HEK293 (cell line): ENCODE results near the gene SCIN.

Source experiments
- CTCF ChIA-PET: fragments of 350-600 bp; formaldehyde crosslinking; extraction: SDS; loops from one replicate; lab custom pipeline; 2021; ENCODE audit warnings: antibody characterized with exemption; lab: Yijun Ruan, JAX
- POLR2A ChIA-PET: fragments of 300-600 bp; formaldehyde crosslinking; extraction: SDS; loops from one replicate; lab custom pipeline; 2020; ENCODE audit warnings: antibody characterized with exemption, inconsistent platforms; lab: Yijun Ruan, JAX
- H3K27ac ChIP-seq: fragments of 200-500 bp; sonication (Bioruptor generic); 2 replicates; pipeline ENCODE4 v1.5.1; 2014; ENCODE audit warnings: low read depth, low read length, control low read depth, inconsistent platforms; ENCODE audit errors: extremely low read depth
- H3K36me3 ChIP-seq, 2 experiments: fragments of 200-500 bp in 1 of 2; sonication (Bioruptor generic) in 1 of 2; 1 replicate in 1 of 2; 2 replicates in 1 of 2; pipeline ENCODE4 v1.5.1; 2014 to 2017; ENCODE audit warnings: inconsistent platforms in 2 of 2, low read length in 2 of 2; ENCODE audit not compliant: control insufficient read depth in 2 of 2, insufficient read depth in 1 of 2
- H3K4me1 ChIP-seq: fragments of 200-500 bp; sonication (Bioruptor generic); 2 replicates; pipeline ENCODE4 v1.5.1; 2014; ENCODE audit warnings: mild to moderate bottlenecking, low read length, inconsistent platforms; ENCODE audit not compliant: control insufficient read depth, insufficient read depth
- H3K4me3 ChIP-seq: 2 replicates; pipeline ENCODE4 v1.5.1; 2011; ENCODE audit warnings: low read depth, mild to moderate bottlenecking, control low read depth, low read length, moderate library complexity
- H3K9me3 ChIP-seq: fragments of 200-500 bp; sonication (Bioruptor generic); 2 replicates; pipeline ENCODE4 v1.5.1; 2014; ENCODE audit warnings: low read depth, low read length, inconsistent platforms; ENCODE audit not compliant: control insufficient read depth, insufficient read depth
- ELK4 ChIP-seq: IDR thresholded peaks from 2 replicates; pipeline ENCODE4 v1.6.1; 2011; ENCODE audit warnings: mild to moderate bottlenecking, low read depth, low read length, borderline replicate concordance
- FEZF1 ChIP-seq: fragments of 450-650 bp; formaldehyde crosslinking; IDR thresholded peaks from 2 replicates; pipeline ENCODE4 v1.5.1; 2016; ENCODE audit warnings: missing biosample characterization, missing genetic modification characterization
- KLF9 ChIP-seq: fragments of 450-650 bp; formaldehyde crosslinking; IDR thresholded peaks from 2 replicates; pipeline ENCODE4 v1.5.1; 2016; ENCODE audit warnings: missing biosample characterization, missing genetic modification characterization, low read depth
- RBAK ChIP-seq: fragments of 450-650 bp; formaldehyde crosslinking; IDR thresholded peaks from 2 replicates; pipeline ENCODE4 v1.5.1; 2016; ENCODE audit warnings: missing biosample characterization, missing genetic modification characterization
- ZBTB44 ChIP-seq: fragments of 450-650 bp; IDR thresholded peaks from 2 replicates; pipeline ENCODE4 v1.5.1; 2018; ENCODE audit warnings: missing biosample characterization, mild to moderate bottlenecking, missing genetic modification characterization
- ZBTB7A ChIP-seq: fragments of 450-650 bp; formaldehyde crosslinking; IDR thresholded peaks from 2 replicates; pipeline ENCODE4 v1.5.1; 2016; ENCODE audit warnings: low read depth, missing biosample characterization, missing genetic modification characterization
- ZNF121 ChIP-seq: fragments of 450-650 bp; formaldehyde crosslinking; IDR thresholded peaks from 2 replicates; pipeline ENCODE4 v1.5.1; 2016; ENCODE audit warnings: missing biosample characterization, missing genetic modification characterization
- ZNF280C ChIP-seq: fragments of 450-650 bp; formaldehyde crosslinking; IDR thresholded peaks from 2 replicates; pipeline ENCODE4 v1.5.1; 2016; ENCODE audit warnings: missing biosample characterization, missing genetic modification characterization
- ZNF341 ChIP-seq: fragments of 450-650 bp; formaldehyde crosslinking; IDR thresholded peaks from 2 replicates; pipeline ENCODE4; 2016; ENCODE audit warnings: low read depth, missing biosample characterization, missing genetic modification characterization
- ZNF362 ChIP-seq: fragments of 450-650 bp; formaldehyde crosslinking; IDR thresholded peaks from 2 replicates; pipeline ENCODE4 v1.5.1; 2016; ENCODE audit warnings: missing biosample characterization, missing genetic modification characterization
- ZNF433 ChIP-seq: fragments of 450-650 bp; formaldehyde crosslinking; IDR thresholded peaks from 2 replicates; pipeline ENCODE4 v1.5.1; 2016; ENCODE audit warnings: missing biosample characterization, missing genetic modification characterization, low read depth
- ZNF510 ChIP-seq: fragments of 450-650 bp; formaldehyde crosslinking; IDR thresholded peaks from 2 replicates; pipeline ENCODE4 v1.5.1; 2018; ENCODE audit warnings: mild to moderate bottlenecking, missing genetic modification characterization, missing biosample characterization; ENCODE audit not compliant: insufficient replicate concordance
- ZNF514 ChIP-seq: fragments of 450-650 bp; formaldehyde crosslinking; IDR thresholded peaks from 2 replicates; pipeline ENCODE4 v1.5.1; 2016; ENCODE audit warnings: missing biosample characterization, missing genetic modification characterization
- ZNF561 ChIP-seq: fragments of 450-650 bp; IDR thresholded peaks from 2 replicates; pipeline ENCODE4 v1.5.1; 2018; ENCODE audit warnings: missing biosample characterization, missing genetic modification characterization, borderline replicate concordance
- ZNF777 ChIP-seq: fragments of 450-650 bp; formaldehyde crosslinking; IDR thresholded peaks from 2 replicates; pipeline ENCODE4 v1.5.1; 2017; ENCODE audit warnings: missing biosample characterization, missing genetic modification characterization, borderline replicate concordance
- ZNF785 ChIP-seq: fragments of 450-650 bp; formaldehyde crosslinking; IDR thresholded peaks from 2 replicates; pipeline ENCODE4 v1.5.1; 2016; ENCODE audit warnings: missing biosample characterization, missing genetic modification characterization
- ZNF837 ChIP-seq: fragments of 450-650 bp; formaldehyde crosslinking; IDR thresholded peaks from 2 replicates; pipeline ENCODE4 v1.5.1; 2016; ENCODE audit warnings: missing biosample characterization, missing genetic modification characterization
- TF ChIP-seq, protein P1 (sequence below): fragments of 450-650 bp; formaldehyde crosslinking; IDR thresholded peaks from 2 replicates; pipeline ENCODE4 v1.5.1; 2016; ENCODE audit warnings: missing biosample characterization, missing genetic modification characterization
- TF ChIP-seq, protein P2 (sequence below): fragments of 450-650 bp; formaldehyde crosslinking; IDR thresholded peaks from 2 replicates; pipeline ENCODE4 v1.5.1; 2016; ENCODE audit warnings: missing biosample characterization, missing genetic modification characterization
- TF ChIP-seq, protein P3 (sequence below): fragments of 450-650 bp; formaldehyde crosslinking; IDR thresholded peaks from 2 replicates; pipeline ENCODE4 v1.5.1; 2016; ENCODE audit warnings: missing biosample characterization, missing genetic modification characterization

Gene SCIN

GRCh38 chr7:12643001-12643643 lies 72.6 kb downstream of the SCIN start:
- no peak overlapping the region for H3K27ac ChIP-seq
- ChIA-PET CTCF (interaction anchor here (0.7 to 1.3 kb wide), 3 partner anchors 15 to 581 kb away, joined by 3 to 4 read pairs (median 3); no protein-coding TSS in a partner anchor), POLR2A (no interaction called here)
- no peaks in the 10 kb centered on the region for H3K9me3 ChIP-seq
- no peak overlapping the region for H3K4me3 ChIP-seq
- H3K36me3 ChIP-seq = no peaks in the 10 kb centered on the region
- TF ChIP-seq ZNF121 (no peak), ZNF514 (tag by site-specific recombination) (no peak), ZNF837 (tag by site-specific recombination) (no peak), ZNF561 (tag by site-specific recombination) (no peak), ZNF785 (tag by site-specific recombination) (no peak), ZNF510 (tag by site-specific recombination) (no peak), ZBTB44 (tag by site-specific recombination) (no peak), KLF9 (tag by site-specific recombination) (no peak), ZNF362 (no peak), ZNF433 (tag by site-specific recombination) (no peak), ZNF341 (no peak), ZNF777 (tag by site-specific recombination) (no peak), ELK4 (no peak), ZBTB7A (no peak), ZNF280C (tag by site-specific recombination) (no peak), FEZF1 (tag by site-specific recombination) (no peak), RBAK (tag by site-specific recombination) (no peak)
- TF ChIP-seq, protein P1, sequence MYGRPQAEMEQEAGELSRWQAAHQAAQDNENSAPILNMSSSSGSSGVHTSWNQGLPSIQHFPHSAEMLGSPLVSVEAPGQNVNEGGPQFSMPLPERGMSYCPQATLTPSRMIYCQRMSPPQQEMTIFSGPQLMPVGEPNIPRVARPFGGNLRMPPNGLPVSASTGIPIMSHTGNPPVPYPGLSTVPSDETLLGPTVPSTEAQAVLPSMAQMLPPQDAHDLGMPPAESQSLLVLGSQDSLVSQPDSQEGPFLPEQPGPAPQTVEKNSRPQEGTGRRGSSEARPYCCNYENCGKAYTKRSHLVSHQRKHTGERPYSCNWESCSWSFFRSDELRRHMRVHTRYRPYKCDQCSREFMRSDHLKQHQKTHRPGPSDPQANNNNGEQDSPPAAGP (tag by site-specific recombination) = no peak
- TF ChIP-seq, protein P2, sequence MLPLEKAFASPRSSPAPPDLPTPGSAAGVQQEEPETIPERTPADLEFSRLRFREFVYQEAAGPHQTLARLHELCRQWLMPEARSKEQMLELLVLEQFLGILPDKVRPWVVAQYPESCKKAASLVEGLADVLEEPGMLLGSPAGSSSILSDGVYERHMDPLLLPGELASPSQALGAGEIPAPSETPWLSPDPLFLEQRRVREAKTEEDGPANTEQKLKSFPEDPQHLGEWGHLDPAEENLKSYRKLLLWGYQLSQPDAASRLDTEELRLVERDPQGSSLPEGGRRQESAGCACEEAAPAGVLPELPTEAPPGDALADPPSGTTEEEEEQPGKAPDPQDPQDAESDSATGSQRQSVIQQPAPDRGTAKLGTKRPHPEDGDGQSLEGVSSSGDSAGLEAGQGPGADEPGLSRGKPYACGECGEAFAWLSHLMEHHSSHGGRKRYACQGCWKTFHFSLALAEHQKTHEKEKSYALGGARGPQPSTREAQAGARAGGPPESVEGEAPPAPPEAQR = no peak
- TF ChIP-seq, protein P3, sequence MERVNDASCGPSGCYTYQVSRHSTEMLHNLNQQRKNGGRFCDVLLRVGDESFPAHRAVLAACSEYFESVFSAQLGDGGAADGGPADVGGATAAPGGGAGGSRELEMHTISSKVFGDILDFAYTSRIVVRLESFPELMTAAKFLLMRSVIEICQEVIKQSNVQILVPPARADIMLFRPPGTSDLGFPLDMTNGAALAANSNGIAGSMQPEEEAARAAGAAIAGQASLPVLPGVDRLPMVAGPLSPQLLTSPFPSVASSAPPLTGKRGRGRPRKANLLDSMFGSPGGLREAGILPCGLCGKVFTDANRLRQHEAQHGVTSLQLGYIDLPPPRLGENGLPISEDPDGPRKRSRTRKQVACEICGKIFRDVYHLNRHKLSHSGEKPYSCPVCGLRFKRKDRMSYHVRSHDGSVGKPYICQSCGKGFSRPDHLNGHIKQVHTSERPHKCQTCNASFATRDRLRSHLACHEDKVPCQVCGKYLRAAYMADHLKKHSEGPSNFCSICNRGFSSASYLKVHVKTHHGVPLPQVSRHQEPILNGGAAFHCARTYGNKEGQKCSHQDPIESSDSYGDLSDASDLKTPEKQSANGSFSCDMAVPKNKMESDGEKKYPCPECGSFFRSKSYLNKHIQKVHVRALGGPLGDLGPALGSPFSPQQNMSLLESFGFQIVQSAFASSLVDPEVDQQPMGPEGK (tag by site-specific recombination) = no peak
- no peaks in the 10 kb centered on the region for H3K4me1 ChIP-seq
